Hepatocyte (in vitro differentiated cells): ENCODE data around the gene BATF2. TPM values are rescaled to one million over a fixed set of nuclear protein-coding genes. Genes with fewer than 3 reads are reported as not detected.

Experiments
- DNase-seq: peaks from one replicate; pipeline ENCODE4 v3.0.0-alpha.2; 2016; ENCODE audit warnings: low spot score
- H2AFZ ChIP-seq: fragments of 200-600 bp; sonication (generic); 2 replicates; pipeline ENCODE4 v1.6.0; 2016; ENCODE audit warnings: antibody characterized with exemption, mild to moderate bottlenecking
- H3K27ac ChIP-seq: fragments of 200-600 bp; sonication (generic); 2 replicates; pipeline ENCODE4 v1.5.1; 2016; ENCODE audit warnings: mild to moderate bottlenecking
- H3K27me3 ChIP-seq: fragments of 200-600 bp; sonication (generic); 2 replicates; pipeline ENCODE4 v1.6.1; 2016
- H3K36me3 ChIP-seq: fragments of 200-600 bp; sonication (generic); replicated peaks from 2 replicates; pipeline ENCODE4 v1.5.1; 2016; ENCODE audit warnings: low read depth; ENCODE audit not compliant: insufficient read depth
- H3K4me1 ChIP-seq: fragments of 200-600 bp; sonication (generic); 2 replicates; pipeline ENCODE4 v1.5.1; 2016; ENCODE audit warnings: mild to moderate bottlenecking, moderate library complexity; ENCODE audit not compliant: insufficient read depth
- H3K4me2 ChIP-seq: fragments of 200-600 bp; sonication (generic); 2 replicates; pipeline ENCODE4 v1.6.0; 2016
- H3K4me3 ChIP-seq: fragments of 200-600 bp; sonication (generic); 2 replicates; pipeline ENCODE4 v1.5.1; 2016; ENCODE audit warnings: mild to moderate bottlenecking
- H3K79me2 ChIP-seq: fragments of 200-600 bp; sonication (generic); 2 replicates; pipeline ENCODE4 v1.6.0; 2017; ENCODE audit warnings: mild to moderate bottlenecking
- H3K9me2 ChIP-seq: fragments of 200-600 bp; sonication (generic); replicated peaks from 2 replicates; pipeline ENCODE4 v1.6.0; 2017; ENCODE audit warnings: mild to moderate bottlenecking; ENCODE audit not compliant: insufficient read depth
- H3K9me3 ChIP-seq: fragments of 200-600 bp; sonication (generic); 2 replicates; pipeline ENCODE4 v1.5.1; 2016; ENCODE audit warnings: low read depth, mild to moderate bottlenecking
- H4K20me1 ChIP-seq: fragments of 200-600 bp; sonication (generic); 2 replicates; pipeline ENCODE4 v1.6.0; 2016; ENCODE audit warnings: mild to moderate bottlenecking; ENCODE audit not compliant: insufficient read depth, poor library complexity, severe bottlenecking
- EZH2 ChIP-seq: fragments of 200-600 bp; sonication (generic); IDR thresholded peaks from 2 replicates; pipeline ENCODE4 v1.6.1; 2016; ENCODE audit warnings: antibody characterized with exemption, mild to moderate bottlenecking, borderline replicate concordance
- EZH2phosphoT487 ChIP-seq: fragments of 200-600 bp; sonication (generic); IDR thresholded peaks from one replicate; pipeline ENCODE4 v1.6.1; 2018; ENCODE audit warnings: antibody characterized with exemption, mild to moderate bottlenecking, low read depth, moderate library complexity; ENCODE audit not compliant: unreplicated experiment, severe bottlenecking
- WGBS: methylation state at CpG from one replicate; pipeline ENCODE4 v1.1.6; 2016; ENCODE audit warnings: low lambda C conversion rate; ENCODE audit errors: missing lambda C conversion rate; 5-methylcytosine and 5-hydroxymethylcytosine counted together
- polyA plus RNA-seq: library from polyadenylated mRNA; unstranded; fragments of >200 nt; fragmentation: Nextera tagmentation; extraction: Ambion mirVana; gene quantifications from 2 replicates; pipeline ENCODE4 v1.2.1, GENCODE V29; 2016
- total RNA-seq: library from RNA; depleted of rRNA; stranded (reverse); fragments of >200 nt; gene quantifications from 2 replicates; pipeline ENCODE4 v1.2.3, GENCODE V29; 2014
- TF ChIP-seq, protein P1 (sequence below): fragments of 200-600 bp; sonication (generic); IDR thresholded peaks from 2 replicates; pipeline ENCODE4 v1.5.1; 2016; ENCODE audit warnings: antibody characterized with exemption, mild to moderate bottlenecking; ENCODE audit not compliant: poor library complexity

BATF2 gene
- total and polyA plus RNA-seq, 2 experiments from 2014 or later, result 1.9 to 2.6 TPM

- Histone ChIP-seq H3K4me1 (peaks cover 6% of the 10 kb centered on the region), H3K27me3 (no peaks in the 10 kb centered on the region), H3K4me2 (no peak overlapping the region), H3K79me2 (peaks cover 20% of the 10 kb centered on the region), H4K20me1 (no peaks in the 10 kb centered on the region), H3K9me3 (no peaks in the 10 kb centered on the region), H2AFZ (no peak overlapping the region), H3K27ac (no peak overlapping the region), H3K4me3 (no peak overlapping the region), H3K36me3 (no peaks in the 10 kb centered on the region), H3K9me2 (no peaks in the 10 kb centered on the region)
- WGBS, result 96% methylated on average over 4 of the region's 4 CpGs
- no peak for TF ChIP-seq EZH2
- no peak for TF ChIP-seq EZH2phosphoT487
- TF ChIP-seq, protein P1, sequence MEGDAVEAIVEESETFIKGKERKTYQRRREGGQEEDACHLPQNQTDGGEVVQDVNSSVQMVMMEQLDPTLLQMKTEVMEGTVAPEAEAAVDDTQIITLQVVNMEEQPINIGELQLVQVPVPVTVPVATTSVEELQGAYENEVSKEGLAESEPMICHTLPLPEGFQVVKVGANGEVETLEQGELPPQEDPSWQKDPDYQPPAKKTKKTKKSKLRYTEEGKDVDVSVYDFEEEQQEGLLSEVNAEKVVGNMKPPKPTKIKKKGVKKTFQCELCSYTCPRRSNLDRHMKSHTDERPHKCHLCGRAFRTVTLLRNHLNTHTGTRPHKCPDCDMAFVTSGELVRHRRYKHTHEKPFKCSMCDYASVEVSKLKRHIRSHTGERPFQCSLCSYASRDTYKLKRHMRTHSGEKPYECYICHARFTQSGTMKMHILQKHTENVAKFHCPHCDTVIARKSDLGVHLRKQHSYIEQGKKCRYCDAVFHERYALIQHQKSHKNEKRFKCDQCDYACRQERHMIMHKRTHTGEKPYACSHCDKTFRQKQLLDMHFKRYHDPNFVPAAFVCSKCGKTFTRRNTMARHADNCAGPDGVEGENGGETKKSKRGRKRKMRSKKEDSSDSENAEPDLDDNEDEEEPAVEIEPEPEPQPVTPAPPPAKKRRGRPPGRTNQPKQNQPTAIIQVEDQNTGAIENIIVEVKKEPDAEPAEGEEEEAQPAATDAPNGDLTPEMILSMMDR, result no peak
- DNase-seq, result no peak
Observed at GRCh38 chr11:65016705-65017104, 19.9 kb upstream of the BATF2 start.

GRCh38 chr11:65014726-65015227, 18.0 kb upstream of the BATF2 start:
- H3K27ac ChIP-seq, result peak overlapping the region; percentile 98
- no peak for TF ChIP-seq EZH2
- no peak for TF ChIP-seq EZH2phosphoT487
- no peaks in the 10 kb centered on the region for H3K27me3 ChIP-seq
- WGBS, result 43% methylated on average over 23 of the region's 23 CpGs
- no peaks in the 10 kb centered on the region for H4K20me1 ChIP-seq
- peak overlapping the region; percentile 56 for H3K4me3 ChIP-seq
- H3K4me1 ChIP-seq, result peaks cover 6% of the 10 kb centered on the region
- peak overlapping the region; percentile 91 for H2AFZ ChIP-seq
- DNase-seq, result no peak
- no peaks in the 10 kb centered on the region for H3K9me3 ChIP-seq
- H3K36me3 ChIP-seq, result no peaks in the 10 kb centered on the region
- peaks cover 20% of the 10 kb centered on the region for H3K79me2 ChIP-seq
- peak overlapping the region; percentile 91 for H3K4me2 ChIP-seq
- H3K9me2 ChIP-seq, result no peaks in the 10 kb centered on the region

DNA sequence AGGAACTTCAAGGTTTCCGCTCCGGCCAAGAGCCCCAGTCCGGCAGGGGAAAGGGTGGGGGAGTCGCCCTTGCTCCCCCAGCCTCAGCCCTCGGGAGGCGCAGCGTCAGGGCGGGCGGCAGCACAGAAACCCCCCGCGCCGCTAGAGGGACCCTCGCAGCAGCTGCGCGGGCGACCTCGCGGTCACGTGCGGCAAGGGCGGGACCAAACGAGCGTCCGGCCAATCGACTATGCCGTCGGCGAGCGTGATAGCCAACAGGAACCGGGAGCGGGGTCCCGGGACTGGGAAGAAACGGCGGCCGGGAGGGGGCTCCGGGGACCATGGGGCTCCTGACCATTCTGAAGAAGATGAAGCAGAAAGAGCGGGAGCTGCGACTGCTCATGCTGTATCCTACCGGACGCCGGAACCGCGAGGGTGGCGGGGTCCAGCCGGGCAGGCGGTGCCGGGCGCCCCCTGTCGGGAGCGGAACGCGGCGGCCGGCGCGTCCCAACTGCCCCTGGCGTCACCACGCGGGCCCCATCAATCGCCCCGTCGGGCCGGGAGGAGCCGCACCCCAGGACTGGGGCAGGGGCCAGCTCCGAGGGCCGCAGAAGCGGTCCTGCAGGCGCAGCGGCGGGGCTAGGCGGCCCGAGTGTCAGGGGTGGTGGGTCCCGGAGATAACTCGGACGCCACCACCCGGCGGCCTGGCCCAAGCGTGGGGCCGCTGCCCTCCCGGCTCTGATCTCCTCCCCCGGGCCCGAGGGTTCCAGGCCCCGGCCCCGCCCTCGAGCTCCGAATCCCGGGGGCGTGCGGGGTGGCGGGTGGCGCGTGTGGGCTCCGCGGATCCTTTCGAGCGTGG, 17.3 kb upstream of the BATF2 start, which contains the start of gene ARL2:
Gene ARL2 (plus strand): TSS at position 273 of the 838 bp plus-strand sequence. CDS start 48 bp downstream, at position 321.
- WGBS, result 3% methylated on average over 71 of the region's 96 CpGs
- peak within 1 kb of the TSS; percentile 91 for H3K4me2 ChIP-seq
- H3K4me3 ChIP-seq, result peak within 1 kb of the TSS; percentile 56
- H3K27ac ChIP-seq, result peak within 1 kb of the TSS; percentile 98
- DNase-seq, result peak; percentile 94
- peaks cover 20% of the 10 kb centered on the region for H3K79me2 ChIP-seq
- H3K4me1 ChIP-seq, result peaks cover 6% of the 10 kb centered on the region
- H2AFZ ChIP-seq, result peak within 1 kb of the TSS; percentile 91
- no peaks in the 10 kb centered on the region for H3K9me3 ChIP-seq
- H3K27me3 ChIP-seq, result no peaks in the 10 kb centered on the region
- H3K9me2 ChIP-seq, result no peaks in the 10 kb centered on the region
- TF ChIP-seq, protein P1, result peak; percentile 68
- no peak for TF ChIP-seq EZH2phosphoT487
- H4K20me1 ChIP-seq, result no peaks in the 10 kb centered on the region
- H3K36me3 ChIP-seq, result no peaks in the 10 kb centered on the region

- H4K20me1 ChIP-seq, result no peaks in the 10 kb centered on the region
- H3K79me2 ChIP-seq, result peaks cover 20% of the 10 kb centered on the region
- no peaks in the 10 kb centered on the region for H3K9me3 ChIP-seq
- H3K36me3 ChIP-seq, result no peaks in the 10 kb centered on the region
- DNase-seq, result peak; percentile 95
- TF ChIP-seq EZH2phosphoT487 (no peak), EZH2 (no peak)
- TF ChIP-seq, protein P1, result peak; percentile 71
- H3K4me1 ChIP-seq, result peaks cover 6% of the 10 kb centered on the region
- H3K4me3 ChIP-seq, result peak overlapping the region; percentile 56
- H3K9me2 ChIP-seq, result no peaks in the 10 kb centered on the region
- peak overlapping the region; percentile 91 for H2AFZ ChIP-seq
- peak overlapping the region; percentile 98 for H3K27ac ChIP-seq
- H3K27me3 ChIP-seq, result no peaks in the 10 kb centered on the region
- 14% methylated on average over 22 of the region's 22 CpGs for WGBS
- H3K4me2 ChIP-seq, result peak overlapping the region; percentile 91
Observed at GRCh38 chr11:65013130-65013887, 16.5 kb upstream of the BATF2 start.
